A673 (cell line): Measurements from ENCODE around the gene UCP3. TPM values are rescaled to one million over a fixed set of nuclear protein-coding genes. Genes with fewer than 3 reads are reported as not detected.

Experiments used
- BruUV-seq: library from RNA; stranded (reverse); fragments of 400-500 nt; replicated peaks from 2 replicates; lab custom pipeline; 2021; lab: Mats Ljungman, UMichigan
- CTCF ChIA-PET: fragments of 300-600 bp; sonication (Branson Sonifier 250); formaldehyde crosslinking; loops from one replicate; lab custom pipeline; 2022; ENCODE audit warnings: antibody characterized with exemption; lab: Charles Lee
- POLR2A ChIA-PET: fragments of 300-600 bp; sonication (Branson Sonifier 250); formaldehyde crosslinking; loops from one replicate; lab custom pipeline; 2022; ENCODE audit warnings: antibody characterized with exemption; ENCODE audit not compliant: low non-redundant PET; lab: Charles Lee
- DNase-seq: peaks from one replicate; pipeline ENCODE4 v3.0.0-alpha.2; 2015; ENCODE audit warnings: low spot score
- H3K27ac ChIP-seq: fragments of 200-600 bp; sonication (generic); 2 replicates; pipeline ENCODE4 v1.5.1; 2016; ENCODE audit warnings: mixed run types, low read depth, mild to moderate bottlenecking, mixed read lengths, antibody characterized with exemption, low read length; ENCODE audit not compliant: poor library complexity, severe bottlenecking
- H3K27me3 ChIP-seq: fragments of 200-600 bp; sonication (generic); replicated peaks from 2 replicates; pipeline ENCODE4 v1.6.1; 2017; ENCODE audit warnings: mixed run types, low read depth, mild to moderate bottlenecking, mixed read lengths, antibody characterized with exemption, low read length; ENCODE audit not compliant: insufficient read depth, poor library complexity
- H3K36me3 ChIP-seq: fragments of 200-600 bp; sonication (generic); 2 replicates; pipeline ENCODE4 v1.6.1; 2016; ENCODE audit warnings: mixed run types, mild to moderate bottlenecking, mixed read lengths, antibody characterized with exemption, low read length; ENCODE audit not compliant: insufficient read depth, poor library complexity, severe bottlenecking
- H3K4me1 ChIP-seq: fragments of 200-600 bp; sonication (generic); 2 replicates; pipeline ENCODE4 v1.6.1; 2017; ENCODE audit warnings: mixed run types, mild to moderate bottlenecking, mixed read lengths, antibody characterized with exemption, low read length; ENCODE audit not compliant: insufficient read depth, poor library complexity, severe bottlenecking
- H3K4me3 ChIP-seq: fragments of 200-600 bp; sonication (generic); 2 replicates; pipeline ENCODE4 v1.5.1; 2016; ENCODE audit warnings: low read depth, mixed run types, mild to moderate bottlenecking, mixed read lengths, low read length; ENCODE audit not compliant: poor library complexity, severe bottlenecking
- H3K9me3 ChIP-seq: fragments of 200-600 bp; sonication (generic); 2 replicates; pipeline ENCODE4 v1.6.1; 2016; ENCODE audit warnings: mixed run types, low read depth, mild to moderate bottlenecking, mixed read lengths, antibody characterized with exemption, low read length; ENCODE audit not compliant: poor library complexity, severe bottlenecking
- EZH2 ChIP-seq: fragments of 200-600 bp; sonication (generic); IDR thresholded peaks from 2 replicates; pipeline ENCODE4 v1.6.1; 2017; ENCODE audit warnings: borderline replicate concordance, low read depth, mild to moderate bottlenecking, mixed read lengths, antibody characterized with exemption, low read length; ENCODE audit not compliant: poor library complexity, severe bottlenecking
- intact Hi-C: fragments of 100-400 bp; cut with micrococcal nuclease; formaldehyde crosslinking; loops from one replicate; pipeline ENCODE4 v1.10.0; 2022; ENCODE audit not compliant: unreplicated experiment
- total RNA-seq: library from RNA; stranded (reverse); gene quantifications from 2 replicates; pipeline ENCODE4 v1.2.3, GENCODE V29; 2021
- TF ChIP-seq, protein P1 (sequence below): fragments of 300-800, 200-600 bp; sonication (generic); conservative IDR thresholded peaks from 2 replicates; pipeline ENCODE4 v1.5.1; 2017; ENCODE audit warnings: low read depth, mild to moderate bottlenecking, antibody characterized with exemption, low read length, moderate library complexity, mixed read lengths

Gene UCP3
- total RNA-seq, 1 experiment from 2014 or later, result 3.6 TPM

DNA sequence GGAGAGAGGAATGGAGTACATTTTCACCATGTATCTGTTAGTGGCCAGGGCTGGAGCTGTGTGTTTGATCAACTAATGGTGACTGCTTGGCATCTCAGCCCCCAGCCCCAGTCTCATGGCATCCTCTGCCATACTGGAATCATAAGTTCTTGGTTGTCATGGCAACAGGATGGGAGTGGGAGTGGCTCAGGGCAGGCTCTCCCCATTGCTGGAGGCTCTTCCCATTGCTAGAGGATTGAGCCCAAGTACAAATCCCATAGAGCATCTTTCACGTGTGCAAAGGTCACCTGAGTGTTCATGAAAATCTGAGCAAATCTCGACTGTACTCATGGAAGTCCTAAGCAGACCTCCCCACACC is 43.1 kb downstream of the UCP3 start:
- DNase-seq, result no peak
- no TSS peak for BruUV-seq
- ChIA-PET CTCF (no interaction called here), POLR2A (no interaction called here)
- H3K9me3 ChIP-seq, result no peaks in the 10 kb centered on the region
- peaks cover 8% of the 10 kb centered on the region for H3K4me1 ChIP-seq
- no peaks in the 10 kb centered on the region for H3K27me3 ChIP-seq
- H3K36me3 ChIP-seq, result no peaks in the 10 kb centered on the region
- H3K4me3 ChIP-seq, result no peak overlapping the region
- no peak overlapping the region for H3K27ac ChIP-seq
- intact Hi-C loops, result loop anchor here (2.0 to 10.0 kb wide), 2 partner anchors 359 to 605 kb away; no protein-coding TSS in a partner anchor
- TF ChIP-seq EZH2, result no peak
- TF ChIP-seq, protein P1, sequence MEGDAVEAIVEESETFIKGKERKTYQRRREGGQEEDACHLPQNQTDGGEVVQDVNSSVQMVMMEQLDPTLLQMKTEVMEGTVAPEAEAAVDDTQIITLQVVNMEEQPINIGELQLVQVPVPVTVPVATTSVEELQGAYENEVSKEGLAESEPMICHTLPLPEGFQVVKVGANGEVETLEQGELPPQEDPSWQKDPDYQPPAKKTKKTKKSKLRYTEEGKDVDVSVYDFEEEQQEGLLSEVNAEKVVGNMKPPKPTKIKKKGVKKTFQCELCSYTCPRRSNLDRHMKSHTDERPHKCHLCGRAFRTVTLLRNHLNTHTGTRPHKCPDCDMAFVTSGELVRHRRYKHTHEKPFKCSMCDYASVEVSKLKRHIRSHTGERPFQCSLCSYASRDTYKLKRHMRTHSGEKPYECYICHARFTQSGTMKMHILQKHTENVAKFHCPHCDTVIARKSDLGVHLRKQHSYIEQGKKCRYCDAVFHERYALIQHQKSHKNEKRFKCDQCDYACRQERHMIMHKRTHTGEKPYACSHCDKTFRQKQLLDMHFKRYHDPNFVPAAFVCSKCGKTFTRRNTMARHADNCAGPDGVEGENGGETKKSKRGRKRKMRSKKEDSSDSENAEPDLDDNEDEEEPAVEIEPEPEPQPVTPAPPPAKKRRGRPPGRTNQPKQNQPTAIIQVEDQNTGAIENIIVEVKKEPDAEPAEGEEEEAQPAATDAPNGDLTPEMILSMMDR, result no peak

DNA sequence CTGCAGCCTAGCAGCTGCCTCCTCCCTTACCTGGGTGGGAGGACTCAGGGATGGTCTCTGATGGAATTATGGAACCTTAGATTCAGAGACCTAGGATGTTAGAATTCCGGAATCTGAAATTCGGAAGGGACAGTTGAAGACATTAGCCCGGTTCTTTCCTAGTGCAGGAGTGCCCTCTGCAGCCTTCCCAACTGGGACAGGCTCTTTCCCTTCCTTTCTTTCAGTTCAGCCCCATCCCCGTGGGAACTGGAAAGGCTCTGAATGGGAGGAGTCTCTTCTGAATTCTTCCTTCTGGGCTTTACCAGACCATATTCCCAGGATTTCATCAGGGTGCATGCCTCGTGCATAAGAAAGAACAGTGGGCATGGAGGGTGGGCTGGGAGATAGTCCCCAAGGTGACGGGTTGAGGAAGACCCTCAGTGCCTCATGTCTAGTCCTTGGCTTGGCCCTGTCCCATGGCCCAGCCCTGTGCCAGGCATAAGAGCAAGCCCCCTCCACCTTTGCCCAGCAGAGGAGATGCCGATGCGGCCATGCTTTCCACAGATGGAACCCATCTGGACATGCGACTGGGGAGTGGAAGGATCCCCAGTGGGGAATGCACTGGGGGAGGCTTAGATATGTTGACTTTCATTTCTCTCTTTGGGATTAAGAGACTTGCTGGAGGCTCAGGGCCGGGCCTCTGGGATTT is 43.7 kb downstream of the UCP3 start:
- CTCF ChIA-PET, result interaction anchor here (0.6 to 0.8 kb wide), 3 partner anchors 7 to 563 kb away, joined by 3 read pairs; no protein-coding TSS in a partner anchor
- intact Hi-C loops, result loop anchor here (2.0 to 10.0 kb wide), 2 partner anchors 360 to 606 kb away; no protein-coding TSS in a partner anchor
- Histone ChIP-seq H3K4me3 (peak overlapping the region; percentile 9), H3K27me3 (no peaks in the 10 kb centered on the region), H3K36me3 (no peaks in the 10 kb centered on the region), H3K4me1 (peaks cover 8% of the 10 kb centered on the region), H3K9me3 (no peaks in the 10 kb centered on the region), H3K27ac (no peak overlapping the region)
- POLR2A ChIA-PET, result no interaction called here
- no TSS peak for BruUV-seq
- DNase-seq, result no peak
- TF ChIP-seq EZH2, result no peak
- TF ChIP-seq, protein P1, result no peak

DNA sequence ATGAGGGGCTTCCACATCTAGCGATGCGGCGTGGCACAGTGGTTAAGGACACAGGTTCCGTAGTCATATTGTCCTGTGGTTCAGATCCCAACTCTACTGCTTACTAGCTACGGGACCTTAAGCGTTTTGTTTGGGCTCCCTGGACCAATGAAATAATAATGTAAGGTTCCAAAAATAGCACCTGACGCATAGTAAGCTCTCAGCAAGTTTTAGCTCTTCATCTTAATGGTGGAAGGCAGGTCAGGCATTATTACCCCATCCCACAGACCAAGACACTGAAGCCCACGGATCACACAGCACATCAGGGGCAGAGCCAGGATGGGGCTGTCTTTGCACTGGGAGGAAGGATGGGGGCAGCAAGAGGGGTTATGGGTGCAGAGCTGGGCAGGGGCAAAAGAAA is 45.0 kb downstream of the UCP3 start:
- Histone ChIP-seq H3K4me3 (no peak overlapping the region), H3K36me3 (no peaks in the 10 kb centered on the region), H3K4me1 (peaks cover 8% of the 10 kb centered on the region), H3K27me3 (no peaks in the 10 kb centered on the region), H3K9me3 (no peaks in the 10 kb centered on the region), H3K27ac (no peak overlapping the region)
- CTCF ChIA-PET, result interaction anchor here (0.7 to 1.1 kb wide), 4 partner anchors 63 to 607 kb away, joined by 3 to 12 read pairs (median 4); no protein-coding TSS in a partner anchor
- BruUV-seq, result no TSS peak
- TF ChIP-seq, protein P1, result no peak
- no peak for TF ChIP-seq EZH2
- DNase-seq, result no peak
- POLR2A ChIA-PET, result interaction anchor here (0.6 kb wide), 2 partner anchors 155 to 480 kb away, joined by 3 to 10 read pairs; no protein-coding TSS in a partner anchor
- intact Hi-C loops, result loop anchor here (2.0 to 10.0 kb wide), 4 partner anchors 283 to 607 kb away; no protein-coding TSS in a partner anchor
